ENCODE data around the gene CEP83. TPM values are rescaled to one million over a fixed set of nuclear protein-coding genes. Genes with fewer than 3 reads are reported as not detected.

The CEP83 gene
- total RNA-seq, 4 donors from 2014 or later, result 6.7 to 21.2 (median 8.3) TPM

DNA sequence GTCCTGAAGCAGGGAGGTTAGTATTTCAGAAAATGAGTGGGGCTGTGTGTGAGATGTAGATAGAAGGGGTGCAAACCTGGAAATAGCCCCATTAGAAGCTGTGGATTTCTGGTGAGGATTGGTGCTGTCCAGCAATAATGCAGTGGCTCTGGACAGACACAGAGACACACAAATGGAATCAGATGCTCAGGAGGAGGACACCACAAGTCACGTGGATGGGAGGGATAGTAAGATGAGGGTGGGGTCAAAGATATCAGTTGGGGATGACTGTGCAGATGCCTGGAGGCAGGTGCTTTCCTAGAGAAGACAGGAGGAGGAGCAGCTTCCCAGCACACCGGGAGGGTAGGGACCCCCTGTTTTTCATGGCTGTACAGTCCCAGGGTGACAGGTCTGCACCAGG lies 174.8 kb downstream of the CEP83 start:
- Histone ChIP-seq H3K27ac (replicated peaks in 1 of 4) (no peak overlapping the region), H3K4me1 (peaks cover 10 to 21% (median 17%) of the 10 kb centered on the region in 4 donors), H3K36me3 (peaks cover 0 to 12% (median 0%) of the 10 kb centered on the region in 4 donors), H3K27me3 (no peaks in the 10 kb centered on the region), H3K9me3 (no peaks in the 10 kb centered on the region), H3K4me3 (no peak overlapping the region)
- intact Hi-C loops (cut with DNase I), result no loop called here
- 79% methylated on average over 2 of the region's 2 CpGs for WGBS
- TF ChIP-seq EP300 (IDR thresholded peaks at IDR 0.05) (no peak), CTCF (IDR thresholded peaks at IDR 0.05) (no peak), POLR2AphosphoS5 (IDR thresholded peaks at IDR 0.05) (no peak), POLR2A (IDR thresholded peaks at IDR 0.05; ENCODE audit: low read depth) (no peak)
- DNase-seq (ENCODE audit: extremely low spot score), result no peak

- intact Hi-C loops (cut with DNase I), result no loop called here
- Histone ChIP-seq H3K27me3 (no peaks in the 10 kb centered on the region), H3K27ac (replicated peaks in 1 of 4) (no peak overlapping the region), H3K4me3 (no peak overlapping the region), H3K4me1 (peaks cover 2 to 14% (median 9%) of the 10 kb centered on the region in 4 donors), H3K9me3 (no peaks in the 10 kb centered on the region), H3K36me3 (peaks cover 0 to 16% (median 0%) of the 10 kb centered on the region in 4 donors)
- no peak for TF ChIP-seq POLR2AphosphoS5 (IDR thresholded peaks at IDR 0.05)
- TF ChIP-seq POLR2A (IDR thresholded peaks at IDR 0.05; ENCODE audit: low read depth), result no peak
- TF ChIP-seq CTCF (IDR thresholded peaks at IDR 0.05), result no peak
- TF ChIP-seq EP300 (IDR thresholded peaks at IDR 0.05), result no peak
- WGBS, result 100% methylated on average over 1 of the region's 1 CpG
- no peak for DNase-seq (ENCODE audit: extremely low spot score)
Observed at GRCh38 chr12:94284046-94284445, 175.6 kb downstream of the CEP83 start.

DNA sequence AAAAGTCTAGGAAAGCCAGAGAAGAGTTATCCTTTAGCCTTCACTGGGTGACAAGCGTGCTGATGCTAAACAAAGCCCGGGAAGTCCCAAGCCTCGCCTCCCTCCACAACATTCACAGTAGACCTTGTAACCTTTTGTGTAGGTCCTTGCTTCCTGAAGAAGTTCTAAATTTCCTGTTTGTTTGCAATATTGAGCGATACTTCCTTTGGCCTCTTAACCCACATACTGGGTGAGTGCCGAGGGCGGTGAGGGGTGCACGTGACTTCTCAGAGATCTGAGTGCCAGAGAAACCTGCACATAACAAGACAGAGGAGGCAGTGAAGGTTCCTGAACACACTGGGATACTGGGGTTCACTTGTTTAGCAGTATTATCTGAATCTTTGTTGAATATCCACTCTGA lies 177.0 kb downstream of the CEP83 start:
- intact Hi-C loops (cut with DNase I), result no loop called here
- Histone ChIP-seq H3K36me3 (peaks cover 0 to 7% (median 0%) of the 10 kb centered on the region in 4 donors), H3K4me3 (no peak overlapping the region), H3K4me1 (peaks cover 0 to 14% (median 6%) of the 10 kb centered on the region in 4 donors), H3K27me3 (no peaks in the 10 kb centered on the region), H3K9me3 (no peaks in the 10 kb centered on the region), H3K27ac (replicated peaks in 1 of 4) (no peak overlapping the region)
- 70% methylated on average over 7 of the region's 7 CpGs for WGBS
- TF ChIP-seq EP300 (IDR thresholded peaks at IDR 0.05) (no peak), CTCF (IDR thresholded peaks at IDR 0.05) (no peak), POLR2AphosphoS5 (IDR thresholded peaks at IDR 0.05) (no peak), POLR2A (IDR thresholded peaks at IDR 0.05; ENCODE audit: low read depth) (no peak)
- DNase-seq (ENCODE audit: extremely low spot score), result no peak

DNA sequence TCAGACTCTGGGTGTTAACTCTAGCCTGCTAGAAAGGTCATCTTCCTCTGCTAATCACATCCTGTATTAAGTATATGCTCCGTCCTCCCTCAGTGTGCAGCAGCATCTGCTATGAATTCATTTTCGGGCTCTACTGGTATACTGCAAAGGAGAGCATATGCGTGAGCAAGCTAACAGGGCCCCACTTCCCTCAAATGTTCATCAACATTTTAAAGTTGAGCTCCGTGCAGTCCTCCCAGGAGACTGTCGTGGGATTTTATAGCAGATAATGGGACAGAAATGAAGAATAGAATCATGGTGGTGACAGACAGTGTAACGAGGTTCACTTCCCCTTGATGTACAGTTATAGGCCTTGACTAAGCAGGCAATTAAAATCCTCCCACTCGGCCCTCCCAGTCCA lies 179.6 kb downstream of the CEP83 start:
- H3K9me3 ChIP-seq, result no peaks in the 10 kb centered on the region
- 92% methylated on average over 7 of the region's 7 CpGs for WGBS
- intact Hi-C loops (cut with DNase I), result no loop called here

More for the DNA sequence above, 179.6 kb downstream of the CEP83 start:
- TF ChIP-seq POLR2AphosphoS5 (IDR thresholded peaks at IDR 0.05), result no peak
- no peak for TF ChIP-seq EP300 (IDR thresholded peaks at IDR 0.05)
- no peak for TF ChIP-seq POLR2A (IDR thresholded peaks at IDR 0.05; ENCODE audit: low read depth)
- no peak for TF ChIP-seq CTCF (IDR thresholded peaks at IDR 0.05)
- Histone ChIP-seq H3K27me3 (no peaks in the 10 kb centered on the region), H3K27ac (replicated peaks in 1 of 4) (no peak overlapping the region), H3K4me3 (no peak overlapping the region), H3K4me1 (no peaks in the 10 kb centered on the region), H3K36me3 (peaks cover 0 to 7% (median 0%) of the 10 kb centered on the region in 4 donors)
- no peak for DNase-seq (ENCODE audit: extremely low spot score)
